HL-60 (cell line): ENCODE results near the gene KRT81.

Experiments
- GABPA ChIP-seq: IDR thresholded peaks from 2 replicates; pipeline ENCODE4 v1.6.1; 2012; ENCODE audit warnings: low read depth
- POLR2AphosphoS5 ChIP-seq: IDR thresholded peaks from 2 replicates; pipeline ENCODE4 v1.6.1; 2012; ENCODE audit warnings: low read depth
- SPI1 ChIP-seq: IDR thresholded peaks from 2 replicates; pipeline ENCODE4 v1.6.1; 2012; ENCODE audit warnings: low read depth, mild to moderate bottlenecking, borderline replicate concordance
- TF ChIP-seq, protein P1 (sequence below): IDR thresholded peaks from one replicate; pipeline ENCODE4 v1.5.1; 2011; ENCODE audit warnings: low read length, control low read depth, inconsistent platforms; ENCODE audit not compliant: insufficient read depth
- TF ChIP-seq, protein P2 (sequence below): IDR thresholded peaks from 2 replicates; pipeline ENCODE4 v1.6.1; 2012; ENCODE audit warnings: low read depth; ENCODE audit not compliant: insufficient replicate concordance

DNA sequence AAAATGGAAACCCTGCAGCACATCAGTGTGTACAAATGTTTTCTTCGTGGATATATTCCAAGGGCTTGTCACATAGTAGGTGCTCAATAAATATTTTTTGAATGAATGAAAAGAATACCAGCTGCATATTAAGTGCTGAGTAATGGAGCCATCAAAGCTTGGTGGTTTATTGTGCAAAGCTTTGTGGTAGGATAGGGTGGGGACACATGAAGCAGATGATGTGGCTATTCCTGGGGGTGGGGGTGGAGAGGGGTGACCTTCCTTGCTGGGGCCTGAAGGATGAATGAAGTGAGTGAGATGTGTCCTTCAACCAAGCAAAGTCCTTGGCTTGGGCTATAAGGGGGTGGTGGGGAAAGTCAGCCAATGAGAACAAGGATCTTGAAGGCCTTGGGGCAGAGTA, 4.3 kb upstream of the KRT81 start:
- TF ChIP-seq, protein P1, sequence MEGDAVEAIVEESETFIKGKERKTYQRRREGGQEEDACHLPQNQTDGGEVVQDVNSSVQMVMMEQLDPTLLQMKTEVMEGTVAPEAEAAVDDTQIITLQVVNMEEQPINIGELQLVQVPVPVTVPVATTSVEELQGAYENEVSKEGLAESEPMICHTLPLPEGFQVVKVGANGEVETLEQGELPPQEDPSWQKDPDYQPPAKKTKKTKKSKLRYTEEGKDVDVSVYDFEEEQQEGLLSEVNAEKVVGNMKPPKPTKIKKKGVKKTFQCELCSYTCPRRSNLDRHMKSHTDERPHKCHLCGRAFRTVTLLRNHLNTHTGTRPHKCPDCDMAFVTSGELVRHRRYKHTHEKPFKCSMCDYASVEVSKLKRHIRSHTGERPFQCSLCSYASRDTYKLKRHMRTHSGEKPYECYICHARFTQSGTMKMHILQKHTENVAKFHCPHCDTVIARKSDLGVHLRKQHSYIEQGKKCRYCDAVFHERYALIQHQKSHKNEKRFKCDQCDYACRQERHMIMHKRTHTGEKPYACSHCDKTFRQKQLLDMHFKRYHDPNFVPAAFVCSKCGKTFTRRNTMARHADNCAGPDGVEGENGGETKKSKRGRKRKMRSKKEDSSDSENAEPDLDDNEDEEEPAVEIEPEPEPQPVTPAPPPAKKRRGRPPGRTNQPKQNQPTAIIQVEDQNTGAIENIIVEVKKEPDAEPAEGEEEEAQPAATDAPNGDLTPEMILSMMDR, result no peak
- TF ChIP-seq POLR2AphosphoS5 (0 out of 2 replicates have a peak, but pooled peaks have one; percentile 23), SPI1 (no peak), GABPA (no peak)
- TF ChIP-seq, protein P2, sequence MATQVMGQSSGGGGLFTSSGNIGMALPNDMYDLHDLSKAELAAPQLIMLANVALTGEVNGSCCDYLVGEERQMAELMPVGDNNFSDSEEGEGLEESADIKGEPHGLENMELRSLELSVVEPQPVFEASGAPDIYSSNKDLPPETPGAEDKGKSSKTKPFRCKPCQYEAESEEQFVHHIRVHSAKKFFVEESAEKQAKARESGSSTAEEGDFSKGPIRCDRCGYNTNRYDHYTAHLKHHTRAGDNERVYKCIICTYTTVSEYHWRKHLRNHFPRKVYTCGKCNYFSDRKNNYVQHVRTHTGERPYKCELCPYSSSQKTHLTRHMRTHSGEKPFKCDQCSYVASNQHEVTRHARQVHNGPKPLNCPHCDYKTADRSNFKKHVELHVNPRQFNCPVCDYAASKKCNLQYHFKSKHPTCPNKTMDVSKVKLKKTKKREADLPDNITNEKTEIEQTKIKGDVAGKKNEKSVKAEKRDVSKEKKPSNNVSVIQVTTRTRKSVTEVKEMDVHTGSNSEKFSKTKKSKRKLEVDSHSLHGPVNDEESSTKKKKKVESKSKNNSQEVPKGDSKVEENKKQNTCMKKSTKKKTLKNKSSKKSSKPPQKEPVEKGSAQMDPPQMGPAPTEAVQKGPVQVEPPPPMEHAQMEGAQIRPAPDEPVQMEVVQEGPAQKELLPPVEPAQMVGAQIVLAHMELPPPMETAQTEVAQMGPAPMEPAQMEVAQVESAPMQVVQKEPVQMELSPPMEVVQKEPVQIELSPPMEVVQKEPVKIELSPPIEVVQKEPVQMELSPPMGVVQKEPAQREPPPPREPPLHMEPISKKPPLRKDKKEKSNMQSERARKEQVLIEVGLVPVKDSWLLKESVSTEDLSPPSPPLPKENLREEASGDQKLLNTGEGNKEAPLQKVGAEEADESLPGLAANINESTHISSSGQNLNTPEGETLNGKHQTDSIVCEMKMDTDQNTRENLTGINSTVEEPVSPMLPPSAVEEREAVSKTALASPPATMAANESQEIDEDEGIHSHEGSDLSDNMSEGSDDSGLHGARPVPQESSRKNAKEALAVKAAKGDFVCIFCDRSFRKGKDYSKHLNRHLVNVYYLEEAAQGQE, result no peak
